ENCODE results near the gene TAS1R3. TPM values are rescaled to one million over a fixed set of nuclear protein-coding genes. Genes with fewer than 3 reads are reported as not detected.

The TAS1R3 gene
- polyA plus RNA-seq, 4 donors, result 0.28 to 0.70 (median 0.45) TPM

DNA sequence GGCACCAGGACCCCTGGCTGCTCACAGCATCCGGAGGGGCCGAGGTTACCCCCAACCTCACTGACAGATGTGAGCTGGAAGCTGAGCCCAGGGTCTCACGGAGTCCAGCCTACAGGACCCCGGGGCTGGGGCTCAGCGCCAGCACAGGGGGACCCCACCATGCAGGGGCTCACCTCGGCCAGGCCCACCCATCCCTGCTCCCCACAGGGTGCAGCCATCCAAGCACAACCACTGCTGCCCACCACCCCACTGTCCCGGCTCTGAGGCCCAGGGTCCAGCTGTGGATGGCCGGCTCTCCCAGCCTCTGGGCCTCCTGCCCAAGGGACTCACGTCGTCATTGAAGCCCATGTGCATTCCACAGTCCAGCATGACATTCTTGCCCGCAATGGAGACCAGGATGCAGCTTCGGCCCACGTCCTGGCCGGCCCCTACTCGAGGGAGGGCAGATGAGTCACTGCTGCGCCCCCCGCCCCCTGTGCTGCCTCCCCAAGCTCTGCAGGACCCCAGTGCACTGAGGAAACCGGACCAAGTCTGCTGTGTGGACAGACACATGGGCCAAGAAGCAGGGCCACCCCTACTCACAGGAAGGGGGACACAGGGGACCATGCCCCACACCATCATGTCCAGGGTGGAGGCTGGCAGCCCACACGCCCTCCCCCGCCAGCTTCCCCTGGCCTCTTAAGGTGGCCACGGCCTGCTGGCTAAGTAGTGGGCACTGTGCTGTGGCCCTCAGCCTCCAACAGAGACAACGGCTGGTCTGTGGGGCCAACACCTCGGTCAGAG lies 10.2 kb upstream of the TAS1R3 start:
- DNase-seq (ENCODE audit: low read depth in 4 of 4, low spot score in 2 of 4), result no peak

DNA sequence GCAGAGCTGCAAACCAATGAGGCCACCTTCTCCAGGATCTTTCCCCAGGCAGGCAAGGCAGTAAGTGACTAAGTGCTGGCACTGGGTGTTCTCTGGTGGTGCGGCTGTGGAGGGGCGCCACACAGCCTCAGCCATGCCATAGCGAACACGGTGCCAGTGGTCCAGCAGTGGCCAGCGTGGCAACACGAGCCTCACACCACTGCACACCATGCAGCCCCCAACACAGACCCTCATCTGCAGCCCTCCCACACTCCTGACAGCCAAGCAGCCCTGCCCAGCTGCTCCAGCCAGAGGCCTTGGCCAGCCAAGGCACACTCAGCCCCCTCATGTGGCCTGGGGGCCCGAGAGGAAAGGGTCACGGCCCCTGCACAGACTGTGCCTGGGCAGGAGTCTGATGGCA lies 9.6 kb upstream of the TAS1R3 start:
- no peak for DNase-seq (ENCODE audit: low read depth in 4 of 4, low spot score in 2 of 4)

DNA sequence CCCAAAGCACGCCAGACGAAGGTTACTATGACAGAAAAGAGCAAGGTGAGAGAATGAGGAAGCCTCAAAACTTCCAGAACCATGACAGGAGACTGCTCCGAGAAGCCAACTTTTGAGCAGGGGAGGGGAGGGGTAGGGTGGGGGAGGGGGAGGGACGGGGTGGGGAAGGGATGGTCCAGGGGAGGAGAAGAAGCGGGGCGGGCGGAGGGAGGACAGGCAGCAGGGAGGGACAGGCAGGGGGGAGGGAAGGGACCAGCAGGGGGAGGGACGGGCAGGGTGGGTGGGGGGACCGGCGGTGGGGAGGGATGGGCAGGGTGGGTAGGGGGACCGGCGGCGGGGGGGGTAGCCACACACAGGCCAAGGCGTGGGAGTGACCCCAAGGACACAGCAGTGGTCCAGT lies 8.7 kb upstream of the TAS1R3 start:
- no peak for DNase-seq (ENCODE audit: low read depth in 4 of 4, low spot score in 2 of 4)

DNA sequence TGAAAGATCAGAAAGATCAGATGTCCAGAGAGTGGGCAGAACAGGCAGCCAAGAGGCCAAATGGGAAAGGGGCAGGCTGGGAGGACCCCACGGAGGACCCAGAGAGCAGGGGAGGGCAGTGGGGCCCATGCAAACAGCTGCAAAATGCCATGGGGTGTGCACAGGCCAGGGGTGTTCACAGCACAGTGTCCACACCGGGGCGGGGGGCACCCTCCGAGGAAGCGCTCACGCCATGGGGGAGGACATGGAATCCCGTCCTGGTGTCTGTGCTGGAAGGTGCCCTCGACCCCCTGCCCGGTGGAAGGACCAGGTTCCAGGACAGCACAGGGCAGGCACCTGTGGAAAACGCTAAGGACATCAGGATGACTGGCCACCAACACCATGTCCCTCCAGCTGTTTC lies 8.1 kb upstream of the TAS1R3 start:
- DNase-seq (ENCODE audit: low read depth in 4 of 4, low spot score in 2 of 4), result no peak

DNA sequence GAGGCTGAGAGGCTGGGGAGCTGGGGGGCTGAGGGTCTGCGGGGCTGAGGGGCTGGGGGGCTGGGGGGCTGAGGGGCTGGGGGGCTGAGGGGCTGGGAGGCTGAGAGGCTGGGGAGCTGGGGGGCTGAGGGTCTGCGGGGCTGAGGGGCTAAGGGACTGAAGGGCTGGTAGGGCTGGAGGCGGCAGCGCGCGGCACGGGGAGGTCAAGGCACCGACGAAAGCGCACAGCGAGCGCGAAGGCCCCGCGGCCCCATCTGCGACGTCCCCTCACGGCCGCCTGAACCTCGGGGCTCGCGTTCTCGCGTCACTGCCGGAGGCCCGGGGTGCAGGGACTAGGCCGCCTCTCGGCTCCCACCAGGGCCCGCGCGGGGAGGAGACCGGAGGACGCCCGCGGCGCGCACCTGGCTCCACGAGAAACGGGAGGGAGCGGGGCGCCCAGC lies 7.0 kb upstream of the TAS1R3 start:
- DNase-seq (ENCODE audit: low read depth in 4 of 4, low spot score in 2 of 4), result no peak

DNA sequence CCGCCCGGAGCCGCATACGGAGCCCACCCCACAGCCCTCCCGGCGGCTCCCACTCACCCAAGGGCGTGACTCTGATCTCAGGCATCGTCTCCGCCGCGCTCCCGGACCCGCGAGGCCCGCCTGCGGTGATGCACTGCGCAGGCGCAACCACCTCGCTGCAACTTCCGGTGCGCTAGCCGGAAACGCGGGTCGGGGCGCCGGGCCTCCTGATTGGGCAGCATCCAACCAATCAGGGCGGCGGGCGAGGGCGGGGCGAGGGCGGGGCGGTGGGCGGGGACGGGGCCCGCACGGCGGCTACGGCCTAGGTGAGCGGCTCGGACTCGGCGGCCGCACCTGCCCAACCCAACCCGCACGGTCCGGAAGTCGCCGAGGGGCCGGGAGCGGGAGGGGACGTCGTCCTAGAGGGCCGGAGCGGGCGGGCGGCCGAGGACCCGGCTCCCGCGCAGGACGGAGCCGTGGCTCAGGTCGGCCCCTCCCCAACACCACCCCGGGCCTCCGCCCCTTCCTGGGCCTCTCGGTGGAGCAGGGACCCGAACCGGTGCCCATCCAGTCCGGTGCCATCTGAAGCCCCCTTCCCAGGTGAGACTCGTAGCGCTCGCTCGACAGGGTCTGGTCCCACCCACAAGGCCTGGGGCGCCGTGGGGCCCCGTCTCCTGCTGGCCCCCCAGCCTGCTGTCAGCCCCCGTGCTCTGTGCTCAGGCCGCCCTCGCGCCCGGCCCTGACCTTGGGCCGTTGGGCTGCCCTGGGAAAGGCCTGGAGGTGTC lies 6.4 kb upstream of the TAS1R3 start, which contains the start of the genes CPTP and INTS11:
CPTP (plus strand) TSS at position 279 of the 764 bp plus-strand sequence. CDS start 2,109 bp downstream, outside the sequence.
INTS11 (minus strand) TSS at position 137 of the 764 bp plus-strand sequence; CDS start at position 85, 52 bp downstream.
- peak in 3 of 4 donors; percentile 61 to 81 (median 78) for DNase-seq (ENCODE audit: low read depth in 4 of 4, low spot score in 2 of 4)

DNA sequence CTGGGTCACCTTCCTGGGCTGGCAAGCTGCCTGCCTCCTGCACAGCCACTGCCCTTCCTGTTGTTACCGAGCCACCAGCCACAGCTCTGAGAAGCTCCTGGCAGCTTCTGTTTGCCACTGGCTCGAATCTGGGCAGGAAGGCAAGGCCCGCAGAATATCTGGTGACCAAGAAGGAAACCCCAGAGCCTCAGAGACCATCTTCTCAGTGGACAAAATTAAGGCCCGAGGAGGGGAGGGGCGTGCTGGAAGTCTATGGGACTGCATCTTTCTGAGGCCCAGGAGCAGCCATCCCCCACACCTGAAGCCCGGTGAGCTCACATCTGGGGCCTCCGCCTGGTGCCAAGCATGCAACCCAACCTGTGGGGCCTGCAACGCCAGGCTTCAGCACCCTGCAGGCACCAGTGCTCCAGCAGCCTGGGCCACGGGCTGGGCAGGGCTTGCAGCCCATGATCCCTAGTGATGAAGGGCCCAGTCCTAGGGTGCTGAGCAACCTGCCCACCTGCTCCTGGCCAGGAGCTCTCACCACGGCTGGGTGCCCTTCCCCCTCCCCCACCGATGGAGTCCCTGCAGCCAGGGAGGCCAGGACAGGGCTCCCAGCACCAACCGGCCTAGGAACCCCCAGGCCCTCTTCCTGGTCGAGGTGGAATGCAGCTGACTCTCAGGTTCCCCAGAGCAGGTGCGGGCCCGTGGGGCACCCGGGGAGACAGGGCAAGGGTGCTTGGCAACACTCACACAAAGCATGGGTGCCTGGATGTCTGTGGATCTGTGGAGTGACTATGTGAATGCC lies 5.6 kb upstream of the TAS1R3 start:
- DNase-seq (ENCODE audit: low read depth in 4 of 4, low spot score in 2 of 4), result no peak

DNA sequence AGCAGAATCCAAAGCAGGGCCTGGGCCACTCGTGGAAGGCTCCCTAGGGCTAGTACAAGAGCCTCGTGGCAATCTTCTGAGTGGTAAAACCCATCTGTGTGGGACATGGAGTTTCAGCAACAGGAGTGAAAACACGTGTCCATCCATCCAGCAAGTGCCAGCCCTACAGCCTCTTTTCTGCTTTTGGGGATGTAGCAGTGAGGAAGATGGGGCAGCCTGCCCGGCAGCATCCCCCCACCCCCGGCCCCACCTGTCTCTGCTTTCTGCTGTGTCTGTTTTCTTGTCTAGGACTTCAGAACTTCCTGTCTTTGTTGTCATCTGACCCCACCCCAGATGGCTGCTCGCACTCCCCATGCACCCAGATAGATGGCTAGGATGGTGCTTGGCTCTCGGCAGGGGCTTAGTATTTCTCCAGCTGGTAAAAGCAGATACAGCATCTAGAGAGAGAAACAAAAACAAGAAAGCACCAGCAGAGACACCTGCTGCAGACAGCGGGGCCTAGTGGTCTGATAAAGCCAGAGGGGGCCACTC lies 4.9 kb upstream of the TAS1R3 start:
- DNase-seq (ENCODE audit: low read depth in 4 of 4, low spot score in 2 of 4), result no peak

DNA sequence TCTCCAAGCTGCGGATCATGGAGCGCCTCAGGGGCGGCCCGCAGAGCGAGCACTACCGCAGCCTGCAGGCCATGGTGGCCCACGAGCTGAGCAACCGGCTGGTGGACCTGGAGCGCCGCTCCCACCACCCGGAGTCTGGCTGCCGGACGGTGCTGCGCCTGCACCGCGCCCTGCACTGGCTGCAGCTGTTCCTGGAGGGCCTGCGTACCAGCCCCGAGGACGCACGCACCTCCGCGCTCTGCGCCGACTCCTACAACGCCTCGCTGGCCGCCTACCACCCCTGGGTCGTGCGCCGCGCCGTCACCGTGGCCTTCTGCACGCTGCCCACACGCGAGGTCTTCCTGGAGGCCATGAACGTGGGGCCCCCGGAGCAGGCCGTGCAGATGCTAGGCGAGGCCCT lies 3.8 kb upstream of the TAS1R3 start:
- no peak for DNase-seq (ENCODE audit: low read depth in 4 of 4, low spot score in 2 of 4)

DNA sequence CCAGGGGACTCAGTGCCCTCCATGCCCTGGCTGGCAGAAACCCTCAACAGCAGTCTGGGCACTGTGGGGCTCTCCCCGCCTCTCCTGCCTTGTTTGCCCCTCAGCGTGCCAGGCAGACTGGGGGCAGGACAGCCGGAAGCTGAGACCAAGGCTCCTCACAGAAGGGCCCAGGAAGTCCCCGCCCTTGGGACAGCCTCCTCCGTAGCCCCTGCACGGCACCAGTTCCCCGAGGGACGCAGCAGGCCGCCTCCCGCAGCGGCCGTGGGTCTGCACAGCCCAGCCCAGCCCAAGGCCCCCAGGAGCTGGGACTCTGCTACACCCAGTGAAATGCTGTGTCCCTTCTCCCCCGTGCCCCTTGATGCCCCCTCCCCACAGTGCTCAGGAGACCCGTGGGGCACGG lies 2.8 kb upstream of the TAS1R3 start:
- no peak for DNase-seq (ENCODE audit: low read depth in 4 of 4, low spot score in 2 of 4)

DNA sequence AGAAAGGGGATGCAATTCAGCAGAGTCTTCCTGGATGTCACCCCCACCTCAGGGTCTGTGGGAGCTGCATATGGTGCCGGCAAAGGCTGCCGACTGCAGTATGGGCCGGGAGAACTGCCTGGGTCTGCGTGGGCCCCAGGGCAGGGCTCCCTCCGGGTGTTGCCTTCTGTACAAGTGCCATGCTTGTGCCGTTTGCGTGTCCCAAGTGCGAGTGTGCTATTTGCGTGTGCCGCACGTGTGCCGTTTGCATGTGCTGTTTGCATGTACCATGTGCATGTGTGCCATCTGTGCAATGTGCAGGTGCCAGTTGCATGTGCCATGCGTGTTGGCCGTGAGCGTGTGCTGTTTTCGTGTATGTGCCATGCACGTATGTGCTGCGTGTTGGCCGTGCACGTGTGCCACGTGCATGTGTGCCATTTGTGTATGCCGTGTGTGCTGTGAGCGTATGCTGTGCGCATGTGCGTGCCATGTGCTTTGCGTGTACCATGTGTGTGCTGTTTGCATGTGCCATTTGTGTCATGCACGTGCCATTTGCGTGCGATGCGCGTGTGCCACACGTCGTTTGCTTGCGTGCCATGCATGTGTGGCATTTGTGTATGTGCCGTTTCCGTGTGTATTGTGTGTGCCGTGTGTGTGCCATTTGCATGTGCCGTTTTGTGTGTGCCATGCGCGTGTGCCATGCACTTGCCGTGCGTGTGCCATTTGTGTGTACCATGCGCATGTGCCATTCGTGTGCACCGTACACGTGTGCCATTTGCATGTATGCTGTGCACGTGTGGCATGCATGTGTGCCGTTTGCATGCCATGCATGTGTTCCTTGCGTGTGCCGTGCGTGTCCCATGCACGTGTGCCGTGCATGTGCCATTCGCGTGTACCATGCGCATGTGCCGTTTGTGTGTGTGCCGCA lies 1.5 kb upstream of the TAS1R3 start:
- no peak for DNase-seq (ENCODE audit: low read depth in 4 of 4, low spot score in 2 of 4)

DNA sequence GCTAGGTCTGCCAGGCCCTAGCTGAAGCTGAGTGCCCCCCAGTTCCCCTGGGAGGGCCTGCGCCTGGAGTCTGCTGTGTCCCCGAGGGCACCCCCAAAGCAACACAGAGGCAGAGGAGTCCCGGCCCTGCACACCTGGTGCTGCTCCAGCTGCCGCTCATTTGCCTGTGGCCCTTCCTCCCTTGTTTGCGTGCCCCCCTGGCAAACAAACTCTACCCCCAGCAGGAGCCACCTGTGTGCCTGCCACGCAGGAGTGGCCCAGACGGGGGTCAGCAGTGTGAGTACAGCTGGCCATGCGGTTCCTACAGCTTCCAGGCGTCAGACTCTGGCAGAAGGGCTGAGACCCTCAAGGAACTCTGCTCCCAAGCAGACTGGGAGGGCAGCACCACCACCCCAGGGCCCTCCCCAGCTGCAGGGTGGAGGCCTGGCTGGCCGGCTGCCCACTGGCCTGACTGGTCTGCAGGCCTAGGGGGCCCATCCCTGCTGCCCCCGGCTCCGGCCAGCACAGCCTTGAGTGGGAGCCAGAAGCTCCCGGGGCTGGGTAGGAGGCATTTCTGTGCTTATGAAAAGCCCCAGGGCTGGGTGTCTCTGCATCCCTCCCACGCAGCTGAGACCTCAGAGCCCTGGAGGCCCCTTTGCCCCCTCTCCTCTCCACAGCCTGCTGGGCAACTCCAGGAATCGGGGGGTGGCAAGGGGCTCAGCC lies 563 bp upstream of the TAS1R3 start:
- no peak for DNase-seq (ENCODE audit: low read depth in 4 of 4, low spot score in 2 of 4)

DNA sequence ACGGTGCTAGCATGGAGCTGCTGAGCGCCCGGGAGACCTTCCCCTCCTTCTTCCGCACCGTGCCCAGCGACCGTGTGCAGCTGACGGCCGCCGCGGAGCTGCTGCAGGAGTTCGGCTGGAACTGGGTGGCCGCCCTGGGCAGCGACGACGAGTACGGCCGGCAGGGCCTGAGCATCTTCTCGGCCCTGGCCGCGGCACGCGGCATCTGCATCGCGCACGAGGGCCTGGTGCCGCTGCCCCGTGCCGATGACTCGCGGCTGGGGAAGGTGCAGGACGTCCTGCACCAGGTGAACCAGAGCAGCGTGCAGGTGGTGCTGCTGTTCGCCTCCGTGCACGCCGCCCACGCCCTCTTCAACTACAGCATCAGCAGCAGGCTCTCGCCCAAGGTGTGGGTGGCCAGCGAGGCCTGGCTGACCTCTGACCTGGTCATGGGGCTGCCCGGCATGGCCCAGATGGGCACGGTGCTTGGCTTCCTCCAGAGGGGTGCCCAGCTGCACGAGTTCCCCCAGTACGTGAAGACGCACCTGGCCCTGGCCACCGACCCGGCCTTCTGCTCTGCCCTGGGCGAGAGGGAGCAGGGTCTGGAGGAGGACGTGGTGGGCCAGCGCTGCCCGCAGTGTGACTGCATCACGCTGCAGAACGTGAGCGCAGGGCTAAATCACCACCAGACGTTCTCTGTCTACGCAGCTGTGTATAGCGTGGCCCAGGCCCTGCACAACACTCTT lies 1.1 kb downstream of the TAS1R3 start:
- no peak for DNase-seq (ENCODE audit: low read depth in 4 of 4, low spot score in 2 of 4)

DNA sequence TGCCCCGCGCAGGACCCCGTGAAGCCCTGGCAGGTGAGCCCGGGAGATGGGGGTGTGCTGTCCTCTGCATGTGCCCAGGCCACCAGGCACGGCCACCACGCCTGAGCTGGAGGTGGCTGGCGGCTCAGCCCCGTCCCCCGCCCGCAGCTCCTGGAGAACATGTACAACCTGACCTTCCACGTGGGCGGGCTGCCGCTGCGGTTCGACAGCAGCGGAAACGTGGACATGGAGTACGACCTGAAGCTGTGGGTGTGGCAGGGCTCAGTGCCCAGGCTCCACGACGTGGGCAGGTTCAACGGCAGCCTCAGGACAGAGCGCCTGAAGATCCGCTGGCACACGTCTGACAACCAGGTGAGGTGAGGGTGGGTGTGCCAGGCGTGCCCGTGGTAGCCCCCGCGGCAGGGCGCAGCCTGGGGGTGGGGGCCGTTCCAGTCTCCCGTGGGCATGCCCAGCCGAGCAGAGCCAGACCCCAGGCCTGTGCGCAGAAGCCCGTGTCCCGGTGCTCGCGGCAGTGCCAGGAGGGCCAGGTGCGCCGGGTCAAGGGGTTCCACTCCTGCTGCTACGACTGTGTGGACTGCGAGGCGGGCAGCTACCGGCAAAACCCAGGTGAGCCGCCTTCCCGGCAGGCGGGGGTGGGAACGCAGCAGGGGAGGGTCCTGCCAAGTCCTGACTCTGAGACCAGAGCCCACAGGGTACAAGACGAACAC lies 1.8 kb downstream of the TAS1R3 start:
- DNase-seq (ENCODE audit: low read depth in 4 of 4, low spot score in 2 of 4), result no peak

DNA sequence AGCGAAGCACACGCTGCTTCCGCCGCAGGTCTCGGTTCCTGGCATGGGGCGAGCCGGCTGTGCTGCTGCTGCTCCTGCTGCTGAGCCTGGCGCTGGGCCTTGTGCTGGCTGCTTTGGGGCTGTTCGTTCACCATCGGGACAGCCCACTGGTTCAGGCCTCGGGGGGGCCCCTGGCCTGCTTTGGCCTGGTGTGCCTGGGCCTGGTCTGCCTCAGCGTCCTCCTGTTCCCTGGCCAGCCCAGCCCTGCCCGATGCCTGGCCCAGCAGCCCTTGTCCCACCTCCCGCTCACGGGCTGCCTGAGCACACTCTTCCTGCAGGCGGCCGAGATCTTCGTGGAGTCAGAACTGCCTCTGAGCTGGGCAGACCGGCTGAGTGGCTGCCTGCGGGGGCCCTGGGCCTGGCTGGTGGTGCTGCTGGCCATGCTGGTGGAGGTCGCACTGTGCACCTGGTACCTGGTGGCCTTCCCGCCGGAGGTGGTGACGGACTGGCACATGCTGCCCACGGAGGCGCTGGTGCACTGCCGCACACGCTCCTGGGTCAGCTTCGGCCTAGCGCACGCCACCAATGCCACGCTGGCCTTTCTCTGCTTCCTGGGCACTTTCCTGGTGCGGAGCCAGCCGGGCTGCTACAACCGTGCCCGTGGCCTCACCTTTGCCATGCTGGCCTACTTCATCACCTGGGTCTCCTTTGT lies 2.6 kb downstream of the TAS1R3 start:
- DNase-seq (ENCODE audit: low read depth in 4 of 4, low spot score in 2 of 4), result no peak

DNA sequence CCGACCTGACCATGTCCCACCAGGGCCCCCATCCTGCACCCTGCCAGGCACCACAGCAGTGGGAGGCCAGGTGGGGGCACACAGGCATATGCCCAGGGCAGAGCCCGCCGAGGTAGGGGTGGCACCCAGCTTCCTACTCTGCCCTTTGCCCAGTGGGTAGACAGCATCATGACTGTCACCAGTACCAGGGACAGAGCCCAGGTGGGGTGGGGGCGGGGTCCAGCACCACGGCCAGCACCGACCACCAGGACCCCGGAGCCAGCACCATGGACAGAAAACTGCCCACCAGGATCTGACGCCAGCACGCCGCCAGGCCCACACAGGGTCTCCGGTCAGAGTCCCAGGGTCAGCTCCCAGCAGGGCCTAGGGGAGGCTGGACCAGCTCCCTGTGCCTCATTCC lies 3.8 kb downstream of the TAS1R3 start:
- DNase-seq (ENCODE audit: low read depth in 4 of 4, low spot score in 2 of 4), result no peak

DNA sequence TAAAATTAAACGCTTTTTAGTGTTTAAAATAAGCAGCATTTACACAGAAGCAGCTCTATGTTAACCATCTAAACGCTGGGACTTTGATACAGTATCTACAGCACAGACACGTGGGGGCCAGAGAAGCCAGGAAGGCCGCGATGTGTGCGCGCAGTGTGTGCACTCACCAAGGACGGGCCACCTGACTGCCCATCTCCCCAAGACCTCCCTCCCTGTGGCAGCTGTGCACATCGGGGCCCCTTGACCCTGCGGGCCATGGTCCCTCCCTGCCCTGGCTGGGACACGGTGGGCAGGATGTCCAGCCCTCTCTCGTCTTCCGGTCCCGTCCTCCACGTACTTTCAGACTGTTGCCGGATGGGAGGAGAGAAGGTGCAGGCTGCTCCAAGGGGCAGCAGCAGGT lies 4.2 kb downstream of the TAS1R3 start:
- DNase-seq (ENCODE audit: low read depth in 4 of 4, low spot score in 2 of 4), result no peak

All from left renal cortex interstitium (tissue), 4 donors.